Gastroesophageal sphincter (tissue), 3 donors: Measurements from ENCODE around the gene KIAA0408.

Experiments used
- CTCF ChIP-seq, 4 experiments: fragments of 200-600 bp in 2 of 4; fragments of 450-650 bp in 2 of 4; sonication (generic) in 1 of 4; IDR thresholded peaks; one replicate each; pipeline ENCODE4 v1.5.1; 2017 to 2019; ENCODE audit warnings: antibody characterized with exemption in 4 of 4, mild to moderate bottlenecking in 2 of 4, moderate library complexity in 2 of 4
- EP300 ChIP-seq: sonication (generic); formaldehyde crosslinking; IDR thresholded peaks from one replicate; pipeline ENCODE4 v1.6.1; 2017; ENCODE audit warnings: antibody characterized with exemption, mild to moderate bottlenecking
- POLR2A ChIP-seq, 2 donors: fragments of 450-650 bp; IDR thresholded peaks; one replicate each; pipeline ENCODE4 v1.6.1; 2017; ENCODE audit warnings: antibody characterized with exemption in 2 of 2, mild to moderate bottlenecking in 2 of 2, moderate library complexity in 1 of 2
- POLR2AphosphoS5 ChIP-seq: sonication (generic); formaldehyde crosslinking; IDR thresholded peaks from one replicate; pipeline ENCODE4 v1.6.1; 2017; ENCODE audit warnings: antibody characterized with exemption

DNA sequence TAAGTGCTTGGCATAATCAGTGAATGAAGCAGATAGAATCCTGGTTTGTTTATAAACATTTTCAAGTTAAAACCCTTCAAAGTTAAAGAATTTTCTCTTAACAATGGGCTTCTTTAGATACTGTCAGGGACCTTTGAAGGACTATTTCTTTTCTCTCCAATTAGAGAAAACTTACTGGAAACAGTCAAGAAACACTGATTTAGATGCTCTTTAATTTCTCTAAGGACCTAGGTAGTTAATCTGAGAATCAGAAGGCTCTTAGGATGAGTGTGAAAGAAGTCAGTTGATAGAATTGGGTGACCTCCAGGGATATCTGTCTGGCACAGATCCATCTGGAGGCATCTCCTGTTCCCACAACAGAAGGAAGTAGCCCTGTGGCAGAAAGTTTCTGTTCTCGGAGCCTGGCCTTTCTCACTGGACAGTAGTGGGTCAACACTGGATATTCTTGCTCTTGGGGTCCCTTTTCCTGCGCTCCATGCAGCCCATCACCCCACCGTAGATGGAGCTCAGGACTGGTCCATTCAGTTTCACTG is 22.5 kb downstream of the KIAA0408 start:
- TF ChIP-seq CTCF (IDR thresholded peaks at IDR 0.05) (no peak), EP300 (no peak), POLR2AphosphoS5 (no peak), POLR2A (IDR thresholded peaks at IDR 0.05) (no peak)
